HCT116 (cell line): Measurements from ENCODE around the gene COG8. TPM values are rescaled to one million over a fixed set of nuclear protein-coding genes. Genes with fewer than 3 reads are reported as not detected.

Experiments
- ATAC-seq: fragments of 200-7000 bp; cut with Tn5 transposase; 2 replicates; pipeline ENCODE4 v1.9.1; 2020; ENCODE audit warnings: mild to moderate bottlenecking, moderate library complexity
- BruUV-seq: library from RNA; stranded (reverse); fragments of 400-500 nt; replicated peaks from 2 replicates; lab custom pipeline; 2021; lab: Mats Ljungman, UMichigan
- CTCF ChIA-PET: fragments of 300-600 bp; sonication (Branson Sonifier 250); formaldehyde crosslinking; loops from one replicate; lab custom pipeline; 2021; ENCODE audit warnings: antibody characterized with exemption; lab: Charles Lee
- POLR2A ChIA-PET: fragments of 300-600, 350-600 bp; sonication (Branson Sonifier 250); formaldehyde crosslinking; loops from one replicate; lab custom pipeline; 2021; ENCODE audit warnings: antibody characterized with exemption; lab: Charles Lee
- RAD21 ChIA-PET, 2 experiments: fragments of 300-600 bp; sonication (Branson Sonifier 250); formaldehyde crosslinking; loops; one replicate each; lab custom pipeline; 2023; ENCODE audit warnings: low total read pairs in 2 of 2; ENCODE audit not compliant: uncharacterized antibody in 2 of 2, unreplicated experiment in 2 of 2, low non-redundant PET in 1 of 2; lab: Charles Lee
- DNase-seq: peaks from one replicate; pipeline ENCODE4 v3.0.0-alpha.2; 2010; ENCODE audit warnings: low read depth, low spot score
- H2AFZ ChIP-seq: fragments of 200-600 bp; shearing (Covaris generic), sonication (generic); 2 replicates; pipeline ENCODE4 v1.6.1; 2017; ENCODE audit warnings: low read depth, mixed run types, mixed read lengths, antibody characterized with exemption, low read length; ENCODE audit not compliant: poor library complexity, severe bottlenecking
- H3K27ac ChIP-seq: 2 replicates; pipeline ENCODE4 v1.5.1; 2012; ENCODE audit warnings: low read depth, low read length
- H3K27me3 ChIP-seq: fragments of 200-600 bp; sonication (generic); 2 replicates; pipeline ENCODE4 v1.6.1; 2016; ENCODE audit warnings: mixed run types, low read length, mixed read lengths; ENCODE audit not compliant: insufficient read depth
- H3K36me3 ChIP-seq, 2 experiments: fragments of 200-500 bp in 1 of 2; fragments of 200-600 bp in 1 of 2; sonication (Bioruptor generic) in 1 of 2; sonication (generic) in 1 of 2; 2 replicates each; pipeline versions ENCODE4 v1.5.1 to v1.6.1; 2014 to 2016; ENCODE audit warnings: low read length in 2 of 2, inconsistent platforms in 1 of 2, mixed read lengths in 1 of 2, mixed run types in 1 of 2; ENCODE audit not compliant: insufficient read depth in 2 of 2, control insufficient read depth in 1 of 2
- H3K4me1 ChIP-seq, 2 experiments: fragments of 200-600 bp in 1 of 2; sonication (generic) in 1 of 2; 2 replicates each; pipeline versions ENCODE4 v1.5.1 to v1.6.1; 2012 to 2017; ENCODE audit warnings: low read length in 2 of 2, inconsistent platforms in 1 of 2, mild to moderate bottlenecking in 1 of 2, mixed read lengths in 1 of 2, mixed run types in 1 of 2, moderate library complexity in 1 of 2; ENCODE audit not compliant: insufficient read depth in 2 of 2, control insufficient read depth in 1 of 2
- H3K4me2 ChIP-seq: fragments of 200-600 bp; sonication (generic); 2 replicates; pipeline ENCODE4 v1.6.1; 2017; ENCODE audit warnings: mixed run types, low read length, mixed read lengths
- H3K4me3 ChIP-seq, 2 experiments: fragments of 200-600 bp in 1 of 2; sonication (generic) in 1 of 2; replicated peaks in 1 of 2; 2 replicates each; pipeline ENCODE4 v1.5.1; 2011 to 2016; ENCODE audit warnings: low read length in 2 of 2, control low read depth in 1 of 2, low read depth in 1 of 2, mild to moderate bottlenecking in 1 of 2, mixed read lengths in 1 of 2, mixed run types in 1 of 2
- H3K79me2 ChIP-seq: fragments of 200-600 bp; sonication (generic); 2 replicates; pipeline ENCODE4 v1.6.1; 2017; ENCODE audit warnings: mild to moderate bottlenecking, mixed run types, low read length, moderate library complexity, mixed read lengths; ENCODE audit not compliant: insufficient read depth
- H3K9ac ChIP-seq: fragments of 200-600 bp; sonication (generic); 2 replicates; pipeline ENCODE4 v1.6.1; 2016; ENCODE audit warnings: low read length, mixed read lengths
- H3K9me2 ChIP-seq: fragments of 200-600 bp; sonication (generic), shearing (Covaris generic); 2 replicates; pipeline ENCODE4 v1.6.1; 2017; ENCODE audit warnings: mixed run types, mild to moderate bottlenecking, moderate library complexity; ENCODE audit not compliant: insufficient read depth
- H3K9me3 ChIP-seq, 2 experiments: fragments of 200-500 bp in 1 of 2; fragments of 200-600 bp in 1 of 2; sonication (Bioruptor generic) in 1 of 2; sonication (generic) in 1 of 2; 2 replicates each; pipeline ENCODE4 v1.6.1; 2014 to 2017; ENCODE audit warnings: low read length in 2 of 2, mixed read lengths in 2 of 2, inconsistent platforms in 1 of 2, low read depth in 1 of 2, mild to moderate bottlenecking in 1 of 2, mixed run types in 1 of 2, moderate library complexity in 1 of 2; ENCODE audit not compliant: control insufficient read depth in 1 of 2, insufficient read depth in 1 of 2
- H4K20me1 ChIP-seq: fragments of 200-600 bp; sonication (generic), shearing (Covaris generic); 2 replicates; pipeline ENCODE4 v1.6.1; 2017; ENCODE audit warnings: mixed run types, mild to moderate bottlenecking, moderate library complexity; ENCODE audit not compliant: insufficient read depth
- ATF3 ChIP-seq: IDR thresholded peaks from 2 replicates; pipeline ENCODE4 v1.6.1; 2012
- CBX3 ChIP-seq: IDR thresholded peaks from 2 replicates; pipeline ENCODE4 v1.6.1; 2012; ENCODE audit warnings: low read depth
- CEBPB ChIP-seq: IDR thresholded peaks from 2 replicates; pipeline ENCODE4 v1.6.1; 2012; ENCODE audit warnings: low read depth
- EGR1 ChIP-seq: IDR thresholded peaks from 2 replicates; pipeline ENCODE4 v1.6.1; 2012; ENCODE audit warnings: low read depth
- EZH2phosphoT487 ChIP-seq: fragments of 200-600 bp; IDR thresholded peaks from 2 replicates; pipeline ENCODE4 v1.6.1; 2018; ENCODE audit warnings: antibody characterized with exemption, borderline replicate concordance
- FOSL1 ChIP-seq: IDR thresholded peaks from 2 replicates; pipeline ENCODE4 v1.6.1; 2012; ENCODE audit warnings: low read depth
- JUND ChIP-seq: IDR thresholded peaks from 2 replicates; pipeline ENCODE4 v1.6.1; 2012
- POLR2A ChIP-seq: IDR thresholded peaks from 2 replicates; pipeline ENCODE4 v1.7.0; 2011; ENCODE audit warnings: borderline replicate concordance; ENCODE audit not compliant: insufficient read depth, insufficient read length; ENCODE audit errors: extremely low read depth
- POLR2AphosphoS5 ChIP-seq: IDR thresholded peaks from 2 replicates; pipeline ENCODE4 v1.6.1; 2011; ENCODE audit warnings: mild to moderate bottlenecking, low read depth, low read length, moderate library complexity
- SIN3A ChIP-seq: IDR thresholded peaks from 2 replicates; pipeline ENCODE4 v1.6.1; 2012; ENCODE audit warnings: low read depth
- SP1 ChIP-seq: IDR thresholded peaks from 2 replicates; pipeline ENCODE4 v1.6.1; 2012; ENCODE audit warnings: low read depth
- SRF ChIP-seq: IDR thresholded peaks from 2 replicates; pipeline ENCODE4 v1.6.1; 2012; ENCODE audit warnings: low read depth
- TCF7L2 ChIP-seq: IDR thresholded peaks from 2 replicates; pipeline ENCODE4 v1.7.0; 2011; ENCODE audit warnings: borderline replicate concordance, inconsistent platforms; ENCODE audit not compliant: insufficient read depth, insufficient read length; ENCODE audit errors: extremely low read depth
- YY1 ChIP-seq: IDR thresholded peaks from 2 replicates; pipeline ENCODE4 v1.6.1; 2011; ENCODE audit warnings: low read length, low read depth, moderate library complexity, mild to moderate bottlenecking; ENCODE audit not compliant: insufficient replicate concordance; ENCODE audit errors: extremely low read depth
- ZBTB33 ChIP-seq: IDR thresholded peaks from 2 replicates; pipeline ENCODE4 v1.6.1; 2011; ENCODE audit warnings: mild to moderate bottlenecking, low read length, moderate library complexity; ENCODE audit not compliant: insufficient replicate concordance; ENCODE audit errors: extremely low read depth
- ZFX ChIP-seq: fragments of 450-650 bp; IDR thresholded peaks from 2 replicates; pipeline ENCODE4 v1.6.1; 2017
- ZNF274 ChIP-seq: fragments of 200-500 bp; sonication (Bioruptor generic); IDR thresholded peaks from 2 replicates; pipeline ENCODE4 v1.6.1; 2014; ENCODE audit warnings: mild to moderate bottlenecking, low read depth, low read length, inconsistent platforms
- intact Hi-C: fragments of 100-400 bp; cut with micrococcal nuclease; formaldehyde crosslinking; loops from 2 replicates; pipeline ENCODE4 v1.10.0; 2022
- total RNA-seq: library from RNA; stranded (reverse); gene quantifications from one replicate; pipeline ENCODE4 v1.2.1, GENCODE V29; 2021; ENCODE audit not compliant: unreplicated experiment

The COG8 gene
- total RNA-seq, 1 experiment from 2014 or later: 50.3 TPM

- POLR2A ChIA-PET: interaction anchor here (0.7 kb wide), 1 partner anchor 42 kb away, joined by 3 read pairs; no protein-coding TSS in a partner anchor
- BruUV-seq: no TSS peak
- Histone ChIP-seq H3K4me3 (no peak overlapping the region), H3K4me1 (peaks cover 9 to 15% of the 10 kb centered on the region in 2 experiments), H3K9me2 (no peaks in the 10 kb centered on the region), H3K27ac (no peak overlapping the region), H3K27me3 (no peaks in the 10 kb centered on the region), H4K20me1 (no peaks in the 10 kb centered on the region), H3K9ac (no peak overlapping the region), H2AFZ (no peak overlapping the region), H3K4me2 (no peak overlapping the region), H3K9me3 (no peaks in the 10 kb centered on the region), H3K36me3 (peaks cover 57% of the 10 kb centered on the region in 2 experiments), H3K79me2 (peaks cover 98% of the 10 kb centered on the region)
- CTCF ChIA-PET: no interaction called here
- RAD21 ChIA-PET: no interaction called here
- no peak for TF ChIP-seq EGR1
- no peak for TF ChIP-seq EZH2phosphoT487
- TF ChIP-seq ZFX: no peak
- no peak for TF ChIP-seq SRF
- no peak for TF ChIP-seq CBX3
- intact Hi-C loops: no loop called here
- DNase-seq (no peak), ATAC-seq (no peak)
Observed at GRCh38 chr16:69381231-69381630, 41.9 kb upstream of the COG8 start.

GRCh38 chr16:69378760-69379159 is 39.4 kb upstream of the COG8 start:
- Histone ChIP-seq H3K9ac (no peak overlapping the region), H3K4me3 (no peak overlapping the region), H2AFZ (no peak overlapping the region), H4K20me1 (no peaks in the 10 kb centered on the region), H3K4me1 (peaks cover 0 to 2% of the 10 kb centered on the region in 2 experiments; a peak in 2 of 4 replicates), H3K79me2 (peaks cover 96% of the 10 kb centered on the region), H3K36me3 (peaks cover 59 to 61% of the 10 kb centered on the region in 2 experiments), H3K9me2 (no peaks in the 10 kb centered on the region), H3K27me3 (no peaks in the 10 kb centered on the region), H3K27ac (no peak overlapping the region), H3K4me2 (no peak overlapping the region), H3K9me3 (no peaks in the 10 kb centered on the region)
- CTCF ChIA-PET: interaction anchor here (1.3 kb wide), 1 partner anchor 17 kb away, joined by 4 read pairs; no protein-coding TSS in a partner anchor
- ATAC-seq (no peak), DNase-seq (no peak)
- RAD21 ChIA-PET: no interaction called here
- POLR2A ChIA-PET: no interaction called here
- TF ChIP-seq POLR2A (no peak), CBX3 (no peak), SIN3A (no peak), ZNF274 (no peak), EZH2phosphoT487 (no peak), SP1 (no peak), YY1 (no peak), CEBPB (no peak), ZBTB33 (no peak), ATF3 (no peak), POLR2AphosphoS5 (no peak), TCF7L2 (no peak), JUND (no peak), FOSL1 (no peak)
- intact Hi-C loops: no loop called here
- BruUV-seq: no TSS peak
